ENCODE data around the gene ARHGAP15.

Gene ARHGAP15

GRCh38 chr2:143259368-143259958 lies 130.2 kb downstream of the ARHGAP15 start:
- peak; percentile 21 to 67 for DNase-seq (ENCODE audit: low read depth in 1 of 2, low spot score in 1 of 2)

- no peak for DNase-seq (ENCODE audit: low read depth in 1 of 2, low spot score in 1 of 2)
These were observed 132.8 kb downstream of the ARHGAP15 start for GRCh38 chr2:143261986-143262385.

- no peak for DNase-seq (ENCODE audit: low read depth in 1 of 2, low spot score in 1 of 2)
These were observed 133.2 kb downstream of the ARHGAP15 start for GRCh38 chr2:143262389-143262788.

- no peak for DNase-seq (ENCODE audit: low read depth in 1 of 2, low spot score in 1 of 2)
These were observed 133.9 kb downstream of the ARHGAP15 start for GRCh38 chr2:143263066-143263625.

GRCh38 chr2:143264851-143265250 lies 135.6 kb downstream of the ARHGAP15 start:
- DNase-seq (ENCODE audit: low read depth in 1 of 2, low spot score in 1 of 2) = no peak

GRCh38 chr2:143279672-143280071 lies 150.5 kb downstream of the ARHGAP15 start:
- DNase-seq (ENCODE audit: low read depth in 1 of 2, low spot score in 1 of 2) = no peak

- DNase-seq (ENCODE audit: low read depth in 1 of 2, low spot score in 1 of 2) = no peak
These were observed 151.0 kb downstream of the ARHGAP15 start for GRCh38 chr2:143280097-143280757.

- no peak for DNase-seq (ENCODE audit: low read depth in 1 of 2, low spot score in 1 of 2)
These were observed 153.5 kb downstream of the ARHGAP15 start for GRCh38 chr2:143282684-143283083.

GRCh38 chr2:143284087-143284675 lies 155.0 kb downstream of the ARHGAP15 start:
- no peak for DNase-seq (ENCODE audit: low read depth in 1 of 2, low spot score in 1 of 2)

GRCh38 chr2:143289025-143289424 lies 159.8 kb downstream of the ARHGAP15 start:
- DNase-seq (ENCODE audit: low read depth in 1 of 2, low spot score in 1 of 2) = no peak

GRCh38 chr2:143290221-143290620 lies 161.0 kb downstream of the ARHGAP15 start:
- no peak for DNase-seq (ENCODE audit: low read depth in 1 of 2, low spot score in 1 of 2)

GRCh38 chr2:143294068-143294467 lies 164.8 kb downstream of the ARHGAP15 start:
- no peak for DNase-seq (ENCODE audit: low read depth in 1 of 2, low spot score in 1 of 2)

- no peak for DNase-seq (ENCODE audit: low read depth in 1 of 2, low spot score in 1 of 2)
These were observed 166.9 kb downstream of the ARHGAP15 start for GRCh38 chr2:143296089-143296488.

- no peak for DNase-seq (ENCODE audit: low read depth in 1 of 2, low spot score in 1 of 2)
These were observed 168.0 kb downstream of the ARHGAP15 start for GRCh38 chr2:143297182-143297581.

GRCh38 chr2:143300536-143300935 lies 171.3 kb downstream of the ARHGAP15 start:
- no peak for DNase-seq (ENCODE audit: low read depth in 1 of 2, low spot score in 1 of 2)

- DNase-seq (ENCODE audit: low read depth in 1 of 2, low spot score in 1 of 2) = no peak
These were observed 182.2 kb downstream of the ARHGAP15 start for GRCh38 chr2:143311426-143311825.

GRCh38 chr2:143312441-143312840 lies 183.2 kb downstream of the ARHGAP15 start:
- DNase-seq (ENCODE audit: low read depth in 1 of 2, low spot score in 1 of 2) = no peak

GRCh38 chr2:143313861-143314260 lies 184.6 kb downstream of the ARHGAP15 start:
- no peak for DNase-seq (ENCODE audit: low read depth in 1 of 2, low spot score in 1 of 2)

GRCh38 chr2:143321994-143322393 lies 192.8 kb downstream of the ARHGAP15 start:
- no peak for DNase-seq (ENCODE audit: low read depth in 1 of 2, low spot score in 1 of 2)

- DNase-seq (ENCODE audit: low read depth in 1 of 2, low spot score in 1 of 2) = no peak
These were observed 200.1 kb downstream of the ARHGAP15 start for GRCh38 chr2:143329288-143329687.

GRCh38 chr2:143333168-143333791 lies 204.1 kb downstream of the ARHGAP15 start:
- no peak for DNase-seq (ENCODE audit: low read depth in 1 of 2, low spot score in 1 of 2)

- no peak for DNase-seq (ENCODE audit: low read depth in 1 of 2, low spot score in 1 of 2)
These were observed 204.6 kb downstream of the ARHGAP15 start for GRCh38 chr2:143333847-143334246.

Measured in activated CD4-positive, alpha-beta T cell treated with anti-CD3 and anti-CD28 coated beads, Interleukin-2, amount 50 U/mL, for 24 hours (primary cell).